SU-DHL-6 (cell line): Measurements from ENCODE around the gene ABTB2.

Source experiments
- H2AFZ ChIP-seq: fragments of 200-600 bp; sonication (generic); 2 replicates; pipeline ENCODE4 v1.6.1; 2014; ENCODE audit warnings: low read depth, mild to moderate bottlenecking, moderate library complexity, mixed read lengths, antibody characterized with exemption, low read length; ENCODE audit not compliant: severe bottlenecking
- H3F3A ChIP-seq: fragments of 200-600 bp; shearing (Covaris generic); 2 replicates; pipeline ENCODE4 v1.6.0; 2016; ENCODE audit warnings: antibody characterized with exemption, mild to moderate bottlenecking; ENCODE audit not compliant: insufficient read depth
- H3K27ac ChIP-seq: fragments of 200-600 bp; sonication (generic); 2 replicates; pipeline ENCODE4 v1.5.1; 2016; ENCODE audit warnings: low read depth, mild to moderate bottlenecking, low read length, moderate library complexity, mixed read lengths
- H3K27me3 ChIP-seq: fragments of 200-600 bp; sonication (generic), shearing (Covaris generic); 2 replicates; pipeline ENCODE4 v1.6.0; 2014; ENCODE audit warnings: mild to moderate bottlenecking, low read length
- H3K36me3 ChIP-seq: fragments of 200-600 bp; sonication (generic); 2 replicates; pipeline ENCODE4 v1.6.1; 2014; ENCODE audit warnings: mild to moderate bottlenecking, low read length, mixed read lengths
- H3K4me2 ChIP-seq: fragments of 300-600, 200-600 bp; shearing (Covaris generic), sonication (generic); 2 replicates; pipeline ENCODE4 v1.6.0; 2014; ENCODE audit warnings: low read length, low read depth, mild to moderate bottlenecking; ENCODE audit not compliant: poor library complexity, severe bottlenecking
- H3K4me3 ChIP-seq: fragments of 200-600 bp; sonication (generic); 2 replicates; pipeline ENCODE4 v1.5.1; 2014; ENCODE audit warnings: antibody characterized with exemption, low read length, mild to moderate bottlenecking, mixed read lengths; ENCODE audit not compliant: insufficient read depth, poor library complexity, severe bottlenecking
- H3K79me2 ChIP-seq: fragments of 200-600 bp; sonication (generic); 2 replicates; pipeline ENCODE4 v1.6.1; 2014; ENCODE audit warnings: mild to moderate bottlenecking, low read length, moderate library complexity; ENCODE audit not compliant: insufficient read depth
- H3K9ac ChIP-seq: fragments of 200-600 bp; sonication (generic); 2 replicates; pipeline ENCODE4 v1.7.0; 2014; ENCODE audit warnings: mild to moderate bottlenecking, low read length
- H3K9me2 ChIP-seq: fragments of 200-600 bp; sonication (generic); replicated peaks from 2 replicates; pipeline ENCODE4 v1.6.1; 2014; ENCODE audit warnings: low read length; ENCODE audit not compliant: insufficient read depth
- H3K9me3 ChIP-seq: fragments of 200-600 bp; sonication (generic); 2 replicates; pipeline ENCODE4 v1.6.1; 2014; ENCODE audit warnings: low read length, mixed read lengths; ENCODE audit not compliant: insufficient read depth
- H4K20me1 ChIP-seq: fragments of 200-600 bp; sonication (generic); 2 replicates; pipeline ENCODE4 v1.6.1; 2014; ENCODE audit warnings: low read depth, mild to moderate bottlenecking, antibody characterized with exemption, low read length, moderate library complexity, mixed read lengths
- EZH2phosphoT487 ChIP-seq: fragments of 200-600 bp; sonication (generic), shearing (Covaris generic); conservative IDR thresholded peaks from 2 replicates; pipeline ENCODE4 v1.6.1; 2018; ENCODE audit warnings: mild to moderate bottlenecking, antibody characterized with exemption, low read length, moderate library complexity, mixed read lengths
- TF ChIP-seq, protein P1 (sequence below): fragments of 200-600 bp; sonication (generic); IDR thresholded peaks from one replicate; pipeline ENCODE4 v1.5.1; 2017; ENCODE audit warnings: antibody characterized with exemption, mild to moderate bottlenecking, low read length, moderate library complexity; ENCODE audit not compliant: insufficient read depth, poor library complexity, severe bottlenecking

Gene ABTB2

DNA sequence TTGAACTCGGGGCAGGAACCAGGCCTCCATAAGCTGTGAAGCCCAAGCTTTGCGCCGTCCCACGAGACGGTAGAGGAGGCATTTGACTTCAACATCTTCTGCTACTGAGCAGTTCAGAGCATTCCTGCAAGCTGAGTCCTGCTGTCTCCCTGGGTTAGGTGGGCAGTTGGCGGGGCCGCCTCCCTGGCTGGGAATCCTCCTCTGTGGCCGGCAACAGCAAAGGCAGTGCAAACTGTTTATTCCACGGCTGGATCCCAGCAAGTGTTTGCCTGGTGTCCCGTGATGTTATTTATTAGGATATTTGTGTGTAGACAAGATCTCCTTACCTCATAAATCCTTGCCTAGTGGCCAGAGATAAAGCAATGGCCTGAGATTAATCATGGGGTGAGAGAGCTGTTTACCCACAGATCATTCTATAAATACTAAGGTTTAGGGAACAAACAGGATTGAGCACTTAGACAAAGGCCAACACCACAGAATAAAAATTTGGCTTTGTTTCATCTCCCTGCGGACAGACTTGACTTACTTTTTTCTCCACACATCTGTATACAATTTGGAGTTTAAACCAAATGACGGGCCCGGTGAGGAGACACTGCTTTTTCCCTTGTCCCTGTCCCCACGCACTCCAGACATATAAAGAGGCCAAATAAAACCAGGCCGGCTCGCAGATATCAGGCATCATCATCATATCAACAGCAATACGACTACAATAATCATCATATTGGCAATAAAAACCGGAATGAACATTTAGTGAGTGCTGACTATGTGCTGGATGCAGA, 189.0 kb downstream of the ABTB2 start:
- Histone ChIP-seq H3K27me3 (no peaks in the 10 kb centered on the region), H3K4me2 (no peak overlapping the region), H3K4me3 (no peak overlapping the region), H3K9me3 (no peaks in the 10 kb centered on the region), H3K9me2 (no peaks in the 10 kb centered on the region), H3K9ac (no peak overlapping the region), H3F3A (no peaks in the 10 kb centered on the region), H3K27ac (no peak overlapping the region), H4K20me1 (no peaks in the 10 kb centered on the region), H3K36me3 (no peaks in the 10 kb centered on the region), H3K79me2 (no peaks in the 10 kb centered on the region), H2AFZ (no peak overlapping the region)
- TF ChIP-seq, protein P1, sequence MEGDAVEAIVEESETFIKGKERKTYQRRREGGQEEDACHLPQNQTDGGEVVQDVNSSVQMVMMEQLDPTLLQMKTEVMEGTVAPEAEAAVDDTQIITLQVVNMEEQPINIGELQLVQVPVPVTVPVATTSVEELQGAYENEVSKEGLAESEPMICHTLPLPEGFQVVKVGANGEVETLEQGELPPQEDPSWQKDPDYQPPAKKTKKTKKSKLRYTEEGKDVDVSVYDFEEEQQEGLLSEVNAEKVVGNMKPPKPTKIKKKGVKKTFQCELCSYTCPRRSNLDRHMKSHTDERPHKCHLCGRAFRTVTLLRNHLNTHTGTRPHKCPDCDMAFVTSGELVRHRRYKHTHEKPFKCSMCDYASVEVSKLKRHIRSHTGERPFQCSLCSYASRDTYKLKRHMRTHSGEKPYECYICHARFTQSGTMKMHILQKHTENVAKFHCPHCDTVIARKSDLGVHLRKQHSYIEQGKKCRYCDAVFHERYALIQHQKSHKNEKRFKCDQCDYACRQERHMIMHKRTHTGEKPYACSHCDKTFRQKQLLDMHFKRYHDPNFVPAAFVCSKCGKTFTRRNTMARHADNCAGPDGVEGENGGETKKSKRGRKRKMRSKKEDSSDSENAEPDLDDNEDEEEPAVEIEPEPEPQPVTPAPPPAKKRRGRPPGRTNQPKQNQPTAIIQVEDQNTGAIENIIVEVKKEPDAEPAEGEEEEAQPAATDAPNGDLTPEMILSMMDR, result no peak
- TF ChIP-seq EZH2phosphoT487, result no peak

DNA sequence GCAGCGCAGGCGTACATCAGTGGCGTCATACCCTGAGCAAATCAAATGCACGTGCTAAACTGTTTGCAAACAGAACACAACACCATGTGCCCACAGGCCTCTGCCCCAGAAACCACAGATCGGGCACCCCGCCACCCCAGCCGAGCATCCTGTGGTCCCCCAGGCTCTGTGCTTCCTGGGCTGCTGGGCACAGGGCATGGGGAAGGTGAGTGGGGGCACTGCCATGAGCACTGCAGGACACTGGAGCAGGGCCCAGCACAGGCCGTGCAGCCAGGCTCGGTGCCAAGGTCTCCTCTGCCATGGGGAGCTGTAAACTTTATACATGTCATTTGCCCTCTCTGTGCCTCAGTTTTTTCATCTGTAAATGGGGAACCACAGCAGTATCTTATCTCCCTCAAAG, 189.8 kb downstream of the ABTB2 start:
- TF ChIP-seq, protein P1, result no peak
- no peak for TF ChIP-seq EZH2phosphoT487
- H3K79me2 ChIP-seq, result no peaks in the 10 kb centered on the region
- no peak overlapping the region for H2AFZ ChIP-seq
- H3K4me3 ChIP-seq, result no peak overlapping the region
- H3K27ac ChIP-seq, result no peak overlapping the region
- no peaks in the 10 kb centered on the region for H3K36me3 ChIP-seq
- no peaks in the 10 kb centered on the region for H3K9me3 ChIP-seq
- no peak overlapping the region for H3K9ac ChIP-seq
- no peaks in the 10 kb centered on the region for H3K27me3 ChIP-seq
- H4K20me1 ChIP-seq, result no peaks in the 10 kb centered on the region
- no peaks in the 10 kb centered on the region for H3K9me2 ChIP-seq
- H3K4me2 ChIP-seq, result no peak overlapping the region
- no peaks in the 10 kb centered on the region for H3F3A ChIP-seq

DNA sequence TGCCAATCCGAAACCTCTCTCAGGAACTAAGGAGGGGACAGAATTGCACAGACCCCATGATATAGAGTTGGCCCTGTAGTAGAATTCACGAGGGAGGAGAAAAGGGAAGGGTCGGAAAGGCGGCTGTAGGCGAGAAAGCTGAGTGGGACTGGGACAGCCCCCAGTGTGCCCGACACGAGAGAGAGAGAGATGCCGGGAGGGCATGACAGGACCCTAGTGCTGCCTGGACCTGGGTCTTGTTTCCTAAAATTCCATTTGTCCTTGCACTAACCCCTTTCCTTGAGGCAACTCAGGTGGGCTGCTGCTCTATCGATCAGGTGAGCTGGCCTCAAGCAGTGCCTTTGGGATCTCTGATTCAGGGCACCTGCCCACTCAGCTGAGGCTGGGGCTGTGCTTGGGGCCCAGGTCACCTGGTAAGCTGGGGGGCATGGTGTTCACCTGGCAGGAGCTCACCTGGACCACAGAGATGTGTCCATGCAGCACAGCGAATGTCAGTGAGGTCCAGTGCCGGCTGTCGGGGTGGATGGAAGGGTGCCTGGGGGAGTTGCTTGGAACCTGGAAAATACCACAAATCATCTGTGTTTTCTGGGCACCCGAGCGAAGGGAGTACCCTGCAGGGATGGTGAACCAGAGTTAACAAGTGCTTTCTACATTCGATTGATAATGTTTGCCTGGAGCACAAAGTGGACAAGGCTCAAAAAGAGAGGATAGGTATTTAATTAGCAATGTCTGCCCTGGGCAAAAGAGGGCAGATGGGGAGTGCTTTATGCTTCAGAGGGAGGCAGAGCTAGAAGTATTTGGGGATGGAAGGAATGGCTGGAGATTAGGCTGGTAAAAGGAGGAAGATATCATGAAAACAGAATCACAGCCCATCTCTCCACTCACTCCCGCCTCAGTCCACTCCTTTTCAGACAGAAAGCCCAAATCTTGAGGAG, 190.7 kb downstream of the ABTB2 start:
- H3K9ac ChIP-seq, result no peak overlapping the region
- H3F3A ChIP-seq, result no peaks in the 10 kb centered on the region
- no peaks in the 10 kb centered on the region for H4K20me1 ChIP-seq
- no peaks in the 10 kb centered on the region for H3K9me3 ChIP-seq
- H3K27ac ChIP-seq, result no peak overlapping the region
- H3K9me2 ChIP-seq, result no peaks in the 10 kb centered on the region
- H2AFZ ChIP-seq, result no peak overlapping the region
- no peak overlapping the region for H3K4me2 ChIP-seq
- TF ChIP-seq, protein P1, result no peak
- no peak for TF ChIP-seq EZH2phosphoT487
- no peak overlapping the region for H3K4me3 ChIP-seq
- H3K27me3 ChIP-seq, result no peaks in the 10 kb centered on the region
- H3K36me3 ChIP-seq, result no peaks in the 10 kb centered on the region
- H3K79me2 ChIP-seq, result no peaks in the 10 kb centered on the region
